HCT116 (cell line): ENCODE data around the gene SCN8A. TPM values are rescaled to one million over a fixed set of nuclear protein-coding genes. Genes with fewer than 3 reads are reported as not detected.

Experiments
- ATAC-seq: fragments of 200-7000 bp; cut with Tn5 transposase; 2 replicates; pipeline ENCODE4 v1.9.1; 2020; ENCODE audit warnings: mild to moderate bottlenecking, moderate library complexity
- BruUV-seq: library from RNA; stranded (reverse); fragments of 400-500 nt; replicated peaks from 2 replicates; lab custom pipeline; 2021; lab: Mats Ljungman, UMichigan
- CTCF ChIA-PET: fragments of 300-600 bp; sonication (Branson Sonifier 250); formaldehyde crosslinking; loops from one replicate; lab custom pipeline; 2021; ENCODE audit warnings: antibody characterized with exemption; lab: Charles Lee
- POLR2A ChIA-PET: fragments of 300-600, 350-600 bp; sonication (Branson Sonifier 250); formaldehyde crosslinking; loops from one replicate; lab custom pipeline; 2021; ENCODE audit warnings: antibody characterized with exemption; lab: Charles Lee
- RAD21 ChIA-PET, 2 experiments: fragments of 300-600 bp; sonication (Branson Sonifier 250); formaldehyde crosslinking; loops; one replicate each; lab custom pipeline; 2023; ENCODE audit warnings: low total read pairs in 2 of 2; ENCODE audit not compliant: uncharacterized antibody in 2 of 2, unreplicated experiment in 2 of 2, low non-redundant PET in 1 of 2; lab: Charles Lee
- DNase-seq: peaks from one replicate; pipeline ENCODE4 v3.0.0-alpha.2; 2010; ENCODE audit warnings: low read depth, low spot score
- H2AFZ ChIP-seq: fragments of 200-600 bp; shearing (Covaris generic), sonication (generic); 2 replicates; pipeline ENCODE4 v1.6.1; 2017; ENCODE audit warnings: low read depth, mixed run types, mixed read lengths, antibody characterized with exemption, low read length; ENCODE audit not compliant: poor library complexity, severe bottlenecking
- H3K27ac ChIP-seq: 2 replicates; pipeline ENCODE4 v1.5.1; 2012; ENCODE audit warnings: low read depth, low read length
- H3K27me3 ChIP-seq: fragments of 200-600 bp; sonication (generic); 2 replicates; pipeline ENCODE4 v1.6.1; 2016; ENCODE audit warnings: mixed run types, low read length, mixed read lengths; ENCODE audit not compliant: insufficient read depth
- H3K36me3 ChIP-seq, 2 experiments: fragments of 200-500 bp in 1 of 2; fragments of 200-600 bp in 1 of 2; sonication (Bioruptor generic) in 1 of 2; sonication (generic) in 1 of 2; 2 replicates each; pipeline versions ENCODE4 v1.5.1 to v1.6.1; 2014 to 2016; ENCODE audit warnings: low read length in 2 of 2, inconsistent platforms in 1 of 2, mixed read lengths in 1 of 2, mixed run types in 1 of 2; ENCODE audit not compliant: insufficient read depth in 2 of 2, control insufficient read depth in 1 of 2
- H3K4me1 ChIP-seq, 2 experiments: fragments of 200-600 bp in 1 of 2; sonication (generic) in 1 of 2; 2 replicates each; pipeline versions ENCODE4 v1.5.1 to v1.6.1; 2012 to 2017; ENCODE audit warnings: low read length in 2 of 2, inconsistent platforms in 1 of 2, mild to moderate bottlenecking in 1 of 2, mixed read lengths in 1 of 2, mixed run types in 1 of 2, moderate library complexity in 1 of 2; ENCODE audit not compliant: insufficient read depth in 2 of 2, control insufficient read depth in 1 of 2
- H3K4me2 ChIP-seq: fragments of 200-600 bp; sonication (generic); 2 replicates; pipeline ENCODE4 v1.6.1; 2017; ENCODE audit warnings: mixed run types, low read length, mixed read lengths
- H3K4me3 ChIP-seq, 2 experiments: fragments of 200-600 bp in 1 of 2; sonication (generic) in 1 of 2; replicated peaks in 1 of 2; 2 replicates each; pipeline ENCODE4 v1.5.1; 2011 to 2016; ENCODE audit warnings: low read length in 2 of 2, control low read depth in 1 of 2, low read depth in 1 of 2, mild to moderate bottlenecking in 1 of 2, mixed read lengths in 1 of 2, mixed run types in 1 of 2
- H3K79me2 ChIP-seq: fragments of 200-600 bp; sonication (generic); 2 replicates; pipeline ENCODE4 v1.6.1; 2017; ENCODE audit warnings: mild to moderate bottlenecking, mixed run types, low read length, moderate library complexity, mixed read lengths; ENCODE audit not compliant: insufficient read depth
- H3K9ac ChIP-seq: fragments of 200-600 bp; sonication (generic); 2 replicates; pipeline ENCODE4 v1.6.1; 2016; ENCODE audit warnings: low read length, mixed read lengths
- H3K9me2 ChIP-seq: fragments of 200-600 bp; sonication (generic), shearing (Covaris generic); 2 replicates; pipeline ENCODE4 v1.6.1; 2017; ENCODE audit warnings: mixed run types, mild to moderate bottlenecking, moderate library complexity; ENCODE audit not compliant: insufficient read depth
- H3K9me3 ChIP-seq, 2 experiments: fragments of 200-500 bp in 1 of 2; fragments of 200-600 bp in 1 of 2; sonication (Bioruptor generic) in 1 of 2; sonication (generic) in 1 of 2; 2 replicates each; pipeline ENCODE4 v1.6.1; 2014 to 2017; ENCODE audit warnings: low read length in 2 of 2, mixed read lengths in 2 of 2, inconsistent platforms in 1 of 2, low read depth in 1 of 2, mild to moderate bottlenecking in 1 of 2, mixed run types in 1 of 2, moderate library complexity in 1 of 2; ENCODE audit not compliant: control insufficient read depth in 1 of 2, insufficient read depth in 1 of 2
- H4K20me1 ChIP-seq: fragments of 200-600 bp; sonication (generic), shearing (Covaris generic); 2 replicates; pipeline ENCODE4 v1.6.1; 2017; ENCODE audit warnings: mixed run types, mild to moderate bottlenecking, moderate library complexity; ENCODE audit not compliant: insufficient read depth
- CBX3 ChIP-seq: IDR thresholded peaks from 2 replicates; pipeline ENCODE4 v1.6.1; 2012; ENCODE audit warnings: low read depth
- CEBPB ChIP-seq: IDR thresholded peaks from 2 replicates; pipeline ENCODE4 v1.6.1; 2012; ENCODE audit warnings: low read depth
- ELF1 ChIP-seq: IDR thresholded peaks from 2 replicates; pipeline ENCODE4 v1.6.1; 2012; ENCODE audit warnings: low read depth, borderline replicate concordance
- EZH2phosphoT487 ChIP-seq: fragments of 200-600 bp; IDR thresholded peaks from 2 replicates; pipeline ENCODE4 v1.6.1; 2018; ENCODE audit warnings: antibody characterized with exemption, borderline replicate concordance
- JUND ChIP-seq: IDR thresholded peaks from 2 replicates; pipeline ENCODE4 v1.6.1; 2012
- RAD21 ChIP-seq: IDR thresholded peaks from 2 replicates; pipeline ENCODE4 v1.6.1; 2012; ENCODE audit warnings: low read depth, mild to moderate bottlenecking
- SIN3A ChIP-seq: IDR thresholded peaks from 2 replicates; pipeline ENCODE4 v1.6.1; 2012; ENCODE audit warnings: low read depth
- SP1 ChIP-seq: IDR thresholded peaks from 2 replicates; pipeline ENCODE4 v1.6.1; 2012; ENCODE audit warnings: low read depth
- TCF7L2 ChIP-seq: IDR thresholded peaks from 2 replicates; pipeline ENCODE4 v1.7.0; 2011; ENCODE audit warnings: borderline replicate concordance, inconsistent platforms; ENCODE audit not compliant: insufficient read depth, insufficient read length; ENCODE audit errors: extremely low read depth
- ZFX ChIP-seq: fragments of 450-650 bp; IDR thresholded peaks from 2 replicates; pipeline ENCODE4 v1.6.1; 2017
- intact Hi-C: fragments of 100-400 bp; cut with micrococcal nuclease; formaldehyde crosslinking; loops from 2 replicates; pipeline ENCODE4 v1.10.0; 2022
- total RNA-seq: library from RNA; stranded (reverse); gene quantifications from one replicate; pipeline ENCODE4 v1.2.1, GENCODE V29; 2021; ENCODE audit not compliant: unreplicated experiment
- TF ChIP-seq, protein P1 (sequence below): IDR thresholded peaks from 2 replicates; pipeline ENCODE4 v1.6.1; 2011; ENCODE audit warnings: mild to moderate bottlenecking, low read length, moderate library complexity; ENCODE audit not compliant: insufficient replicate concordance; ENCODE audit errors: extremely low read depth
- TF ChIP-seq, protein P2 (sequence below): IDR thresholded peaks from 2 replicates; pipeline ENCODE4 v1.6.1; 2012; ENCODE audit warnings: low read depth
- TF ChIP-seq, protein P3 (sequence below): IDR thresholded peaks from 2 replicates; pipeline ENCODE4 v1.6.1; 2012
- TF ChIP-seq, protein P4 (sequence below), 3 experiments: fragments of 200-600 bp in 1 of 3; sonication (generic) in 1 of 3; IDR thresholded peaks in 2 of 3; conservative IDR thresholded peaks in 1 of 3; 2 replicates each; pipeline ENCODE4 v1.5.1; 2012 to 2017; ENCODE audit warnings: low read depth in 2 of 3, low read length in 2 of 3, antibody characterized with exemption in 1 of 3, borderline replicate concordance in 1 of 3, control low read depth in 1 of 3, mild to moderate bottlenecking in 1 of 3, mixed read lengths in 1 of 3, mixed run types in 1 of 3, moderate library complexity in 1 of 3; ENCODE audit not compliant: insufficient read depth in 1 of 3

The SCN8A gene
- total RNA-seq, 1 experiment from 2014 or later: 7.1 TPM

DNA sequence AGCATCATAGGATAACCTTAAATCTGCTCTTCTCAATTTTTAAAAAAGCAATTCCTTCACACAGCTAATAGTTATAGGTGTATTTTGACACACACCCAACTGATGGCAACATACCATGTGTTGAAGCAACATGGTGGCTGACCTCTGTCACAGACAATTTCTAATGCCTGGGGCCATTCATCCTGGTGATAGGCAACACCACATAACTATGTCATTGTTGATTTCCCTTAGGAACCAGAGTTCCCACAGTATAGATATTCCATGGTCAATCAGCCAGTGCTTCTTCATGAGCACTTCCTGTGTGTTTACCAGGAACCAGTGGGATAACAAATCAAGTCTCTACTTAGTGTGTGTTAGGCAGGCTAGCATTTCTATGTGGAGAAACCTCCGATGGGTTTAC, 169.2 kb downstream of the SCN8A start:
- Histone ChIP-seq H3K27me3 (no peaks in the 10 kb centered on the region), H3K4me2 (no peak overlapping the region), H3K9me3 (no peaks in the 10 kb centered on the region), H3K4me3 (no peak overlapping the region), H2AFZ (no peak overlapping the region), H3K36me3 (no peaks in the 10 kb centered on the region), H4K20me1 (no peaks in the 10 kb centered on the region), H3K79me2 (no peaks in the 10 kb centered on the region), H3K9me2 (no peaks in the 10 kb centered on the region), H3K9ac (no peak overlapping the region), H3K4me1 (no peaks in the 10 kb centered on the region), H3K27ac (no peak overlapping the region)
- ChIA-PET CTCF (no interaction called here), RAD21 (no interaction called here), POLR2A (no interaction called here)
- ATAC-seq: no peak
- intact Hi-C loops: no loop called here
- no TSS peak for BruUV-seq
- TF ChIP-seq JUND (no peak), SIN3A (no peak), CBX3 (no peak), RAD21 (no peak), ELF1 (no peak), ZFX (no peak), TCF7L2 (no peak), EZH2phosphoT487 (no peak), SP1 (no peak), CEBPB (no peak)
- TF ChIP-seq, protein P1, sequence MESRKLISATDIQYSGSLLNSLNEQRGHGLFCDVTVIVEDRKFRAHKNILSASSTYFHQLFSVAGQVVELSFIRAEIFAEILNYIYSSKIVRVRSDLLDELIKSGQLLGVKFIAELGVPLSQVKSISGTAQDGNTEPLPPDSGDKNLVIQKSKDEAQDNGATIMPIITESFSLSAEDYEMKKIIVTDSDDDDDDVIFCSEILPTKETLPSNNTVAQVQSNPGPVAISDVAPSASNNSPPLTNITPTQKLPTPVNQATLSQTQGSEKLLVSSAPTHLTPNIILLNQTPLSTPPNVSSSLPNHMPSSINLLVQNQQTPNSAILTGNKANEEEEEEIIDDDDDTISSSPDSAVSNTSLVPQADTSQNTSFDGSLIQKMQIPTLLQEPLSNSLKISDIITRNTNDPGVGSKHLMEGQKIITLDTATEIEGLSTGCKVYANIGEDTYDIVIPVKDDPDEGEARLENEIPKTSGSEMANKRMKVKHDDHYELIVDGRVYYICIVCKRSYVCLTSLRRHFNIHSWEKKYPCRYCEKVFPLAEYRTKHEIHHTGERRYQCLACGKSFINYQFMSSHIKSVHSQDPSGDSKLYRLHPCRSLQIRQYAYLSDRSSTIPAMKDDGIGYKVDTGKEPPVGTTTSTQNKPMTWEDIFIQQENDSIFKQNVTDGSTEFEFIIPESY: no peak
- TF ChIP-seq, protein P2, sequence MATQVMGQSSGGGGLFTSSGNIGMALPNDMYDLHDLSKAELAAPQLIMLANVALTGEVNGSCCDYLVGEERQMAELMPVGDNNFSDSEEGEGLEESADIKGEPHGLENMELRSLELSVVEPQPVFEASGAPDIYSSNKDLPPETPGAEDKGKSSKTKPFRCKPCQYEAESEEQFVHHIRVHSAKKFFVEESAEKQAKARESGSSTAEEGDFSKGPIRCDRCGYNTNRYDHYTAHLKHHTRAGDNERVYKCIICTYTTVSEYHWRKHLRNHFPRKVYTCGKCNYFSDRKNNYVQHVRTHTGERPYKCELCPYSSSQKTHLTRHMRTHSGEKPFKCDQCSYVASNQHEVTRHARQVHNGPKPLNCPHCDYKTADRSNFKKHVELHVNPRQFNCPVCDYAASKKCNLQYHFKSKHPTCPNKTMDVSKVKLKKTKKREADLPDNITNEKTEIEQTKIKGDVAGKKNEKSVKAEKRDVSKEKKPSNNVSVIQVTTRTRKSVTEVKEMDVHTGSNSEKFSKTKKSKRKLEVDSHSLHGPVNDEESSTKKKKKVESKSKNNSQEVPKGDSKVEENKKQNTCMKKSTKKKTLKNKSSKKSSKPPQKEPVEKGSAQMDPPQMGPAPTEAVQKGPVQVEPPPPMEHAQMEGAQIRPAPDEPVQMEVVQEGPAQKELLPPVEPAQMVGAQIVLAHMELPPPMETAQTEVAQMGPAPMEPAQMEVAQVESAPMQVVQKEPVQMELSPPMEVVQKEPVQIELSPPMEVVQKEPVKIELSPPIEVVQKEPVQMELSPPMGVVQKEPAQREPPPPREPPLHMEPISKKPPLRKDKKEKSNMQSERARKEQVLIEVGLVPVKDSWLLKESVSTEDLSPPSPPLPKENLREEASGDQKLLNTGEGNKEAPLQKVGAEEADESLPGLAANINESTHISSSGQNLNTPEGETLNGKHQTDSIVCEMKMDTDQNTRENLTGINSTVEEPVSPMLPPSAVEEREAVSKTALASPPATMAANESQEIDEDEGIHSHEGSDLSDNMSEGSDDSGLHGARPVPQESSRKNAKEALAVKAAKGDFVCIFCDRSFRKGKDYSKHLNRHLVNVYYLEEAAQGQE: no peak
- TF ChIP-seq, protein P3, sequence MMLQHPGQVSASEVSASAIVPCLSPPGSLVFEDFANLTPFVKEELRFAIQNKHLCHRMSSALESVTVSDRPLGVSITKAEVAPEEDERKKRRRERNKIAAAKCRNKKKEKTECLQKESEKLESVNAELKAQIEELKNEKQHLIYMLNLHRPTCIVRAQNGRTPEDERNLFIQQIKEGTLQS: no peak
- TF ChIP-seq, protein P4, sequence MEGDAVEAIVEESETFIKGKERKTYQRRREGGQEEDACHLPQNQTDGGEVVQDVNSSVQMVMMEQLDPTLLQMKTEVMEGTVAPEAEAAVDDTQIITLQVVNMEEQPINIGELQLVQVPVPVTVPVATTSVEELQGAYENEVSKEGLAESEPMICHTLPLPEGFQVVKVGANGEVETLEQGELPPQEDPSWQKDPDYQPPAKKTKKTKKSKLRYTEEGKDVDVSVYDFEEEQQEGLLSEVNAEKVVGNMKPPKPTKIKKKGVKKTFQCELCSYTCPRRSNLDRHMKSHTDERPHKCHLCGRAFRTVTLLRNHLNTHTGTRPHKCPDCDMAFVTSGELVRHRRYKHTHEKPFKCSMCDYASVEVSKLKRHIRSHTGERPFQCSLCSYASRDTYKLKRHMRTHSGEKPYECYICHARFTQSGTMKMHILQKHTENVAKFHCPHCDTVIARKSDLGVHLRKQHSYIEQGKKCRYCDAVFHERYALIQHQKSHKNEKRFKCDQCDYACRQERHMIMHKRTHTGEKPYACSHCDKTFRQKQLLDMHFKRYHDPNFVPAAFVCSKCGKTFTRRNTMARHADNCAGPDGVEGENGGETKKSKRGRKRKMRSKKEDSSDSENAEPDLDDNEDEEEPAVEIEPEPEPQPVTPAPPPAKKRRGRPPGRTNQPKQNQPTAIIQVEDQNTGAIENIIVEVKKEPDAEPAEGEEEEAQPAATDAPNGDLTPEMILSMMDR (IDR thresholded peaks at IDR 0.05 in 2 of 3, conservative IDR thresholded peaks at IDR 0.05 in 1 of 3; ENCODE audit: borderline replicate concordance in 1 of 3, insufficient read depth in 1 of 3, low read depth in 2 of 3, low read length in 2 of 3): no peak
- DNase-seq: no peak
